Transverse colon (tissue), 4 donors: ENCODE measurements around the gene CPAMD8. TPM values are rescaled to one million over a fixed set of nuclear protein-coding genes. Genes with fewer than 3 reads are reported as not detected.
"Not testable (repeated sequence)": the region's sequence is repeated elsewhere in the genome, so short reads cannot be mapped to it uniquely, and the experiment has no call there.

Experiments used
- DNase-seq: peaks from one replicate; pipeline ENCODE4 v3.0.0-alpha.2; 2019
- H3K27ac ChIP-seq, 4 donors: fragments of 200-600 bp; sonication (generic); 2 replicates each; pipeline ENCODE4 v1.5.1; 2016 to 2018; ENCODE audit warnings: inconsistent platforms in 4 of 4
- H3K27me3 ChIP-seq: fragments of 200-600 bp; sonication (generic); 2 replicates; pipeline ENCODE4 v1.5.1; 2017; ENCODE audit warnings: inconsistent platforms
- H3K36me3 ChIP-seq, 4 donors: fragments of 200-600 bp; sonication (generic); 2 replicates each; pipeline ENCODE4 v1.5.1; 2017 to 2019; ENCODE audit warnings: inconsistent platforms in 4 of 4
- H3K4me1 ChIP-seq, 4 donors: fragments of 200-600 bp; sonication (generic); 2 replicates each; pipeline ENCODE4 v1.5.1; 2017 to 2020; ENCODE audit warnings: inconsistent platforms in 4 of 4
- H3K4me3 ChIP-seq, 4 donors: fragments of 200-600 bp; sonication (generic); 1 replicate in 1 of 4; 2 replicates in 3 of 4; pipeline versions ENCODE4 v1.5.1 to v1.6.1; 2017 to 2019; ENCODE audit warnings: inconsistent platforms in 4 of 4
- H3K9me3 ChIP-seq, 2 donors: fragments of 200-600 bp; sonication (generic); 2 replicates each; pipeline ENCODE4 v1.5.1; 2017 to 2019; ENCODE audit warnings: inconsistent platforms in 2 of 2
- EP300 ChIP-seq: sonication (generic); formaldehyde crosslinking; IDR thresholded peaks from one replicate; pipeline ENCODE4 v1.6.1; 2017; ENCODE audit warnings: antibody characterized with exemption, low read depth
- POLR2A ChIP-seq: fragments of 450-650 bp; IDR thresholded peaks from one replicate; pipeline ENCODE4 v1.6.1; 2016; ENCODE audit warnings: antibody characterized with exemption, mild to moderate bottlenecking, moderate library complexity
- POLR2AphosphoS5 ChIP-seq, 3 donors: sonication (generic); formaldehyde crosslinking; IDR thresholded peaks; one replicate each; pipeline ENCODE4 v1.6.1; 2016; ENCODE audit warnings: antibody characterized with exemption in 3 of 3
- WGBS, 2 donors: methylation state at CpG; one replicate each; pipeline ENCODE4 v1.1.5; 2018; ENCODE audit warnings: low coverage in 1 of 2; 5-methylcytosine and 5-hydroxymethylcytosine counted together
- in situ Hi-C, 4 donors: fragments of 200-750 bp; cut with MboI; loops; one replicate each; pipeline versions ENCODE4 v1.15.0 to v1.15.1; 2017; ENCODE audit warnings: low sequenced_read_pairs in 3 of 4, low pct_ligation_motif_present in 1 of 4, low pct_unique_long_range_greater_than_20kb in 1 of 4
- intact Hi-C: fragments of 100-400 bp; cut with DNase I; formaldehyde crosslinking; loops from one replicate; pipeline ENCODE4 v1.15.1; 2023; ENCODE audit warnings: low total_unique reads
- total RNA-seq, 4 donors: library from RNA; depleted of rRNA; stranded (reverse); fragments of >200 nt; gene quantifications; one replicate each; pipeline ENCODE4 v1.1.0, GENCODE V29; 2016
- TF ChIP-seq, protein P1 (sequence below), 5 experiments: fragments of 200-600 bp in 3 of 5; fragments of 450-650 bp in 2 of 5; sonication (generic) in 3 of 5; IDR thresholded peaks; 1 replicate in 2 of 5; 2 replicates in 3 of 5; pipeline ENCODE4 v1.5.1; 2016 to 2017; ENCODE audit warnings: antibody characterized with exemption in 5 of 5, inconsistent platforms in 3 of 5, mild to moderate bottlenecking in 2 of 5, moderate library complexity in 1 of 5

The CPAMD8 gene
- total RNA-seq, 4 donors from 2014 or later: 1.4 to 20.9 (median 7.7) TPM

DNA sequence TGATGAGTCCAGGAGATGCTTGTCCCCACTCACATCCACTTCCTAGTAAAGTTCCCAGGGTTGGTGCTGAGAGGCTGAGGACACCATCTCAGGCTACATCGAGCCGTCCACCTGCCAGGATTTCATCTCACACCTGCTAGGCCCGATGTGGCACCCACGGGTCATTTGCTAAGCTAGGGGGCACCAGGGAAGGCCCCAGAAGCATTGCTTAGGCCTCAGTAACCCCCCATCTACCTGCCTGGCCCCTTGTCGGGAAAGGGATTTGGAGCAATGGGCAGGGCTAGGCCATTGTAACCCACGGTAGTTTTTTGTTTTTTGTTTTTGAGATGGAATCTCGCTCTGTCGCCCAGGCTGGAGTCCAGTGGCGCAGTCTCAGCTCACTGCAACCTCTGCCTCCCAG is 86.0 kb downstream of the CPAMD8 start:
- no peak for DNase-seq
- WGBS, 2 donors: 85 to 92% methylated on average over 4 to 9 of the region's 9 CpGs
- in situ Hi-C loops: no loop called here

DNA sequence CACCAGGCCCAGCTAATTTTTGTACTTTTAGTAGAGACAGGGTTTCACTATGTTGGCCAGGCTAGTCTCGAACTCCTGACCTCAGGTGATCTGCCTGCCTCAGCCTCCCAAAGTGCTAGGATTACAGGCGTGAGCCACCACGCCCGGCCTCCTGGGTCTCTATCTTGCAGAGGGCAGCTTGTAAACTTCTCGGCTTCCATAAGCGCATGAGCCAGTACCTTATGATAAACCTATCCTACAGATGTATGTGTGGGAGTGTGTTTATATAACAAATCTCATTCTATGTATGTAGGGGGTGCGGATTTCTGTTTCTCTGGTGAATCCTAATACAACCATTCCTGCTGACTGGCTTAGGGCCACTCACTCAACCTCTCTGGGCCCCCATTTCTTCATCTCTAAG is 86.5 kb downstream of the CPAMD8 start:
- H3K9me3 ChIP-seq, H3K4me3 ChIP-seq, intact Hi-C loops, H3K36me3 ChIP-seq, H3K27ac ChIP-seq, H3K4me1 ChIP-seq, DNase-seq, in situ Hi-C loops, H3K27me3 ChIP-seq: not testable (repeated sequence)
- WGBS, 2 donors: 99% methylated on average over 7 of the region's 7 CpGs; no CpG with 5 or more reads in 1 of the 2 donors

More for the DNA sequence above, 86.0 kb downstream of the CPAMD8 start:
- Histone ChIP-seq H3K4me1 (no peaks in the 10 kb centered on the region), H3K4me3 (no peak overlapping the region), H3K27me3 (no peaks in the 10 kb centered on the region), H3K36me3 (no peaks in the 10 kb centered on the region), H3K27ac (no peak overlapping the region), H3K9me3 (no peaks in the 10 kb centered on the region)
- TF ChIP-seq, protein P1, sequence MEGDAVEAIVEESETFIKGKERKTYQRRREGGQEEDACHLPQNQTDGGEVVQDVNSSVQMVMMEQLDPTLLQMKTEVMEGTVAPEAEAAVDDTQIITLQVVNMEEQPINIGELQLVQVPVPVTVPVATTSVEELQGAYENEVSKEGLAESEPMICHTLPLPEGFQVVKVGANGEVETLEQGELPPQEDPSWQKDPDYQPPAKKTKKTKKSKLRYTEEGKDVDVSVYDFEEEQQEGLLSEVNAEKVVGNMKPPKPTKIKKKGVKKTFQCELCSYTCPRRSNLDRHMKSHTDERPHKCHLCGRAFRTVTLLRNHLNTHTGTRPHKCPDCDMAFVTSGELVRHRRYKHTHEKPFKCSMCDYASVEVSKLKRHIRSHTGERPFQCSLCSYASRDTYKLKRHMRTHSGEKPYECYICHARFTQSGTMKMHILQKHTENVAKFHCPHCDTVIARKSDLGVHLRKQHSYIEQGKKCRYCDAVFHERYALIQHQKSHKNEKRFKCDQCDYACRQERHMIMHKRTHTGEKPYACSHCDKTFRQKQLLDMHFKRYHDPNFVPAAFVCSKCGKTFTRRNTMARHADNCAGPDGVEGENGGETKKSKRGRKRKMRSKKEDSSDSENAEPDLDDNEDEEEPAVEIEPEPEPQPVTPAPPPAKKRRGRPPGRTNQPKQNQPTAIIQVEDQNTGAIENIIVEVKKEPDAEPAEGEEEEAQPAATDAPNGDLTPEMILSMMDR (IDR thresholded peaks at IDR 0.05): no peak
- TF ChIP-seq POLR2A (no peak), POLR2AphosphoS5 (IDR thresholded peaks at IDR 0.05) (no peak), EP300 (no peak)
- intact Hi-C loops: no loop called here

DNA sequence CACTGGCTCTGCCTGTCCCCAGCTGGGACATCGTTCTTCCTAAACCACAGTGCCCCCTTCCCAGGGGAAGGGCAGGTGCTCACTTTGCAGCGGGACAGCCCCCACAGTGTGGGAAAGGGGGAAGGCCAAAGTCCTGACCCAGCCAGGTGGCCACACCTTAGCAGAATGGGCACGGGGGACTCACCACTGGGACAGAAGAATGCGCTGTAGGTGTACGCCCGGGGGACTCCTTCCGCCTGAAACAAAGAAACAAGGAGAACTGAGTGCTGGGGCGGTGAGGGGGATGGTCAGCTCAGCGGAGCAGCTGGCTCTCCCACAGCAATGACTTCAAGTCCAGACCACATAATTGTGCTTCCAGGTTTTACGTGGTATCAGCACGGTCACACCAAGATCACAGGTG is 88.4 kb downstream of the CPAMD8 start:
- intact Hi-C loops (no loop called here), in situ Hi-C loops (no loop called here)
- Histone ChIP-seq H3K9me3 (peaks cover 0 to 11% of the 10 kb centered on the region in 2 donors), H3K27me3 (no peaks in the 10 kb centered on the region), H3K36me3 (no peaks in the 10 kb centered on the region), H3K4me1 (no peaks in the 10 kb centered on the region), H3K27ac (no peak overlapping the region), H3K4me3 (no peak overlapping the region)
- DNase-seq: no peak
- WGBS, 2 donors: 77% methylated on average over 11 of the region's 11 CpGs; no CpG with 5 or more reads in 1 of the 2 donors
- TF ChIP-seq, protein P1 (IDR thresholded peaks at IDR 0.05): no peak
- TF ChIP-seq EP300: no peak
- no peak for TF ChIP-seq POLR2A
- TF ChIP-seq POLR2AphosphoS5 (IDR thresholded peaks at IDR 0.05): no peak

DNA sequence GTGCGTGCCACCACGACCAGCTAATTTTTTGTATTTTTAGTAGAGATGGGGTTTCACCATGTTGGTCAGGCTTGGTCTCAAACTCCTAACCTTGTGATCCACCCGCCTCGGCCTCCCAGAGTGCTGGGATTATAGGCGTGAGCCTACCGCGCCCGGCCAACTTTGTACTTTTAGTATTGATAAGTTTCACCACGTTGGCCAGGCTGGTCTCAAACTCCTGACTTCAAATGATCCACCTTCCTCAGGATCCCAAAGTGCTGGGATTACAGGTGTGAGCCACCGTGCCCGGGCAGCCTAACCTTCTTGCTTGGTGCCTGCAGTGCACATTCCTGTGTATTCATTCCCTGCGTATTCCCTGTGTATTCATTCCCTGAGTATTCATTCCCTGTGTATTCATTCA is 88.8 kb downstream of the CPAMD8 start:
- H3K4me3 ChIP-seq, intact Hi-C loops, DNase-seq, H3K27me3 ChIP-seq, H3K4me1 ChIP-seq, H3K27ac ChIP-seq, in situ Hi-C loops, H3K36me3 ChIP-seq: not testable (repeated sequence)
- H3K9me3 ChIP-seq: peaks cover 0 to 11% of the 10 kb centered on the region in 2 donors
- WGBS, 2 donors: 41 to 81% methylated on average over 6 to 12 of the region's 12 CpGs

DNA sequence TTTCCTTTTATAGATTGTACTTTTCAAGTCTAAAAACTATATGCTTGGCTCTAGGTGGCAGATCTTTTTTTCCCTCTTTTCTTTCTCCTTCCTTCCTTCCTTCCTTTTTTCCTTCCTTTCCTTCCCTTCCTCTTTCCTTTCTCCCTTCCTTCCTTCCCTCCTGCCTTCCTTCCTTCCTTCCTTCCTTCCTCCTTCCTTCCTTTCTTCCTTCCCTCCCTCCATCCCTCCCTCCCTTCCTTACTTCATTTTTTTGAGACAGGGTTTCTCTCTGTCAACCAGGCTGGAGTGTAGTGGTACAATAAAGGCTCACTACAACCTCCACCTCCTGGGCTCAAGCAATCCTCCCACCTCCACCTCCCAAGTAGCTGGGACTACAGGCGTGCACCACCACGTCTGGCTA is 89.7 kb downstream of the CPAMD8 start:
- Histone ChIP-seq H3K36me3 (no peaks in the 10 kb centered on the region), H3K4me1 (no peaks in the 10 kb centered on the region), H3K4me3 (no peak overlapping the region), H3K9me3 (peaks cover 0 to 11% of the 10 kb centered on the region in 2 donors), H3K27ac (no peak overlapping the region), H3K27me3 (no peaks in the 10 kb centered on the region)
- intact Hi-C loops (no loop called here), in situ Hi-C loops (no loop called here)
- TF ChIP-seq EP300 (no peak), POLR2A (no peak), POLR2AphosphoS5 (IDR thresholded peaks at IDR 0.05) (no peak)
- TF ChIP-seq, protein P1 (IDR thresholded peaks at IDR 0.05): no peak
- DNase-seq: no peak
- WGBS, 2 donors: 69 to 79% methylated on average over 2 of the region's 2 CpGs
